BJ (cell line): Measurements from ENCODE around the gene GDPD4. TPM values are rescaled to one million over a fixed set of nuclear protein-coding genes. Genes with fewer than 3 reads are reported as not detected.

ENCODE experiments used
- CTCF ChIA-PET: fragments of 350-600 bp; formaldehyde crosslinking; extraction: SDS; loops from one replicate; lab custom pipeline; 2021; ENCODE audit warnings: antibody characterized with exemption, inconsistent platforms; lab: Yijun Ruan, JAX
- POLR2A ChIA-PET: fragments of 300-600 bp; sonication (Branson Sonifier 250); formaldehyde crosslinking; extraction: SDS; loops from one replicate; lab custom pipeline; 2021; ENCODE audit warnings: antibody characterized with exemption; lab: Charles Lee
- DNase-seq: peaks from one replicate; pipeline ENCODE4 v3.0.0-alpha.2; 2011; ENCODE audit warnings: low read depth
- H3K27me3 ChIP-seq: 2 replicates; pipeline ENCODE4 v1.6.0; 2011; ENCODE audit warnings: low read length; ENCODE audit not compliant: control insufficient read depth, insufficient read depth
- H3K36me3 ChIP-seq: 2 replicates; pipeline ENCODE4 v1.5.1; 2011; ENCODE audit warnings: low read length; ENCODE audit not compliant: control insufficient read depth, insufficient read depth
- H3K4me3 ChIP-seq: 2 replicates; pipeline ENCODE4 v1.5.1; 2011; ENCODE audit warnings: low read depth, mild to moderate bottlenecking, control low read depth, low read length
- CTCF ChIP-seq: IDR thresholded peaks from 2 replicates; pipeline ENCODE4 v1.5.1; 2011; ENCODE audit warnings: low read depth, mild to moderate bottlenecking, control low read depth, inconsistent platforms, low read length, moderate library complexity; ENCODE audit not compliant: insufficient read depth
- polyA plus RNA-seq: library from polyadenylated mRNA; depleted of rRNA; stranded (reverse); fragments of >200 nt; gene quantifications from 2 replicates; pipeline ENCODE4 v1.2.3, GENCODE V29; 2011

GDPD4 gene
- polyA plus RNA-seq, 1 experiment = not detected

- Histone ChIP-seq H3K36me3 (no peaks in the 10 kb centered on the region), H3K27me3 (peaks cover 3% of the 10 kb centered on the region), H3K4me3 (no peak overlapping the region)
- POLR2A ChIA-PET = no interaction called here
- no peak for TF ChIP-seq CTCF
- DNase-seq = no peak
- CTCF ChIA-PET = interaction anchor here (1.9 to 2.2 kb wide), 2 partner anchors 16 to 45 kb away, joined by 7 to 8 read pairs; partner anchors contain the start of gene MYO7A
Observed at GRCh38 chr11:77172666-77172982, 128.9 kb downstream of the GDPD4 start.

DNA sequence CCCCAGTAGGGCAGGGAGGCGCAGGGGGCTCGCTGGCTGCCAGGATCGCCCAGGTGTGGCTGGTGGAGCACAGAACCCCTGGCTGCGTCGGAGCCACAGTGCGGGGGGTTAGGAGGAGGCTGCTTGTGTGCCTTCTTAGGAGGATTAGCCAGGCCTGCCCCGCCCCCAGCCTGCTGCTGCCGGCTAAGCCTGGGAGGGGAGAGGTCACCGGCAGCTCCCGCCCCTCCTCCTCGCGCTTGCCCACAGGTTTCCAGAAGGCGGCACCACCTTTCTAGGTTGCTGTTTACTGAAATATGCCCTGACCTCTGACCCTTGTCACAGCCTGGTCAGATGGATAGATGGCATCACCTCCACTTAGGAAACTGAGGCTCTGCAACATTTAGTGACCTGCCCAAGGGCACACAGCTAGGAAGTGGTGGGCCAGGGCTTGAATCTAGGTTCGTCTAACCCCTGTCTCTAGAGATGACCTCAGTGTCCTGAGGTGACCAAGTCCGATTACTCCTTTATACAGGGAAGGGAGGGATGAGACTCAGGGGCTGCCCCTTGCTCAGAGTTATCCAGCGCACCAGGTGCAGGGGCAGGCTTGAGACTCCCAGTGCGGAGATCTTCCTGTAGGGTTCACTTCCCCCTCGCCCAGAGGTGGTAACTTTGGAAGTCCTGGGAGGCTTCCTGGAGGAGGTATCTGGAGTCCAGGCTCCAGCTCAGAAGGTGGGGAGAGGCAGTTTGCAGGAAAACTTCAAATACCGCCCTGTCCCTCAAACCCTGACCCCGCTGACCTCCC lies 129.4 kb downstream of the GDPD4 start:
- no peak for DNase-seq
- no peaks in the 10 kb centered on the region for H3K36me3 ChIP-seq
- TF ChIP-seq CTCF = no peak
- no peak overlapping the region for H3K4me3 ChIP-seq
- ChIA-PET CTCF (interaction anchor here (1.9 to 2.2 kb wide), 2 partner anchors 16 to 45 kb away, joined by 7 to 8 read pairs; partner anchors contain the start of gene MYO7A), POLR2A (no interaction called here)
- peaks cover 3% of the 10 kb centered on the region for H3K27me3 ChIP-seq

GRCh38 chr11:77171254-77171653 lies 130.2 kb downstream of the GDPD4 start:
- TF ChIP-seq CTCF = no peak
- no peak for DNase-seq
- no peak overlapping the region for H3K4me3 ChIP-seq
- POLR2A ChIA-PET = no interaction called here
- H3K27me3 ChIP-seq = peaks cover 3% of the 10 kb centered on the region
- no peaks in the 10 kb centered on the region for H3K36me3 ChIP-seq
- CTCF ChIA-PET = interaction anchor here (1.9 to 2.2 kb wide), 2 partner anchors 17 to 44 kb away, joined by 7 to 8 read pairs; partner anchors contain the start of gene MYO7A

- ChIA-PET POLR2A (no interaction called here), CTCF (interaction anchor here (1.0 kb wide), 1 partner anchor 43 kb away, joined by 3 read pairs; no protein-coding TSS in a partner anchor)
- Histone ChIP-seq H3K4me3 (no peak overlapping the region), H3K36me3 (no peaks in the 10 kb centered on the region), H3K27me3 (peaks cover 3% of the 10 kb centered on the region)
- DNase-seq = no peak
- no peak for TF ChIP-seq CTCF
Observed at GRCh38 chr11:77170107-77170506, 131.4 kb downstream of the GDPD4 start.

GRCh38 chr11:77167791-77168190 lies 133.7 kb downstream of the GDPD4 start:
- no peak overlapping the region for H3K4me3 ChIP-seq
- H3K27me3 ChIP-seq = no peaks in the 10 kb centered on the region; the same call in 1 of the 2 replicates
- H3K36me3 ChIP-seq = no peaks in the 10 kb centered on the region
- ChIA-PET POLR2A (no interaction called here), CTCF (interaction anchor here (0.8 to 1.5 kb wide), 2 partner anchors 20 to 40 kb away, joined by 3 to 5 read pairs; partner anchors contain the start of gene MYO7A)
- TF ChIP-seq CTCF = no peak
- DNase-seq = no peak
